Stimulated activated CD8-positive, alpha-beta memory T cell treated with anti-CD3 and anti-CD28 coated beads, Interleukin-15, amount 100 ng/mL, for 48 hours (primary cell): Measurements from ENCODE around the gene WDR81.
"Not testable (repeated sequence)": the region's sequence is repeated elsewhere in the genome, so short reads cannot be mapped to it uniquely, and the experiment has no call there.

ENCODE experiments used
- DNase-seq, 2 donors: peaks; one replicate each; pipeline ENCODE4 v3.0.0-alpha.2; 2020; ENCODE audit warnings: low read depth in 2 of 2

The WDR81 gene

DNA sequence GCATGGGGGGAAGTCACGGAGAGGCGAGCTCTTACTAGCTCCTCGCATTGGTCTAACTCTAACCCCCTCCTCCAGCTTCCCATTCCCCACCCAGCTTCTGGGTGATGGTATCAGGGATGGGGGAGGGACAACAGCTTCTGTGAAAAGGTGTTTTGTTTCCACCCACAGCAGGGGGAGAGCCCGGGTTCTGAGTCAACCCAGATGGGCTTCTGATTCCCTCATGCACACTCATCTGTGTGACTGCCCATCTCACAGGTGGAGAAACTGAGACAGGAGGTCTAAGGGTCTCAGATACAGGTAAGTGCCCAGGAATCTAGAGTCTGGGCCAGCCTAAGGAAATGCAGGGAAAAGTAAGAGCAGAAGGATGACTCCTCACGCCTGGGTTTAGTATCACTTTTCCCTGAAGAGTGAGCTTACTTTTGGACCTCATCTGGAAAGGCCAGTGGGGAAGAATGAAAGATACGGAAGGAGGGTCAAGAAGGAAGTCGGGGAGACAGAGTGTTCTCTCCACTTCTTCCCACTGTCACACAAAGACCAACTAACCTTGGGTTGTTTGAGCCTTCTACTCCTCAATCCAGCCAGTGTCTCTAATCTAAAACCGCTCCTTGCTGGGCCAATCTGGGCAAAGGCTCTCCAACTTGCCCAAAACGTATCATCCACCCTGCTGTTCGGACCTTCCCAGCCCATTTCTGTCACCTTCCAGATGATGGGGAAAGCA lies 11.2 kb upstream of the WDR81 start:
- no peak for DNase-seq

GRCh38 chr17:1713878-1714426 lies 10.6 kb upstream of the WDR81 start:
- no peak for DNase-seq

GRCh38 chr17:1714427-1714979 lies 10.0 kb upstream of the WDR81 start:
- no peak for DNase-seq

- DNase-seq: peak in 1 of 2 donors; percentile 40
These were observed 9.3 kb upstream of the WDR81 start for GRCh38 chr17:1714980-1715802.

GRCh38 chr17:1715803-1716075 lies 8.8 kb upstream of the WDR81 start:
- DNase-seq: no peak

- peak; percentile 100 for DNase-seq
These were observed 8.2 kb upstream of the WDR81 start for GRCh38 chr17:1716076-1716911.

DNA sequence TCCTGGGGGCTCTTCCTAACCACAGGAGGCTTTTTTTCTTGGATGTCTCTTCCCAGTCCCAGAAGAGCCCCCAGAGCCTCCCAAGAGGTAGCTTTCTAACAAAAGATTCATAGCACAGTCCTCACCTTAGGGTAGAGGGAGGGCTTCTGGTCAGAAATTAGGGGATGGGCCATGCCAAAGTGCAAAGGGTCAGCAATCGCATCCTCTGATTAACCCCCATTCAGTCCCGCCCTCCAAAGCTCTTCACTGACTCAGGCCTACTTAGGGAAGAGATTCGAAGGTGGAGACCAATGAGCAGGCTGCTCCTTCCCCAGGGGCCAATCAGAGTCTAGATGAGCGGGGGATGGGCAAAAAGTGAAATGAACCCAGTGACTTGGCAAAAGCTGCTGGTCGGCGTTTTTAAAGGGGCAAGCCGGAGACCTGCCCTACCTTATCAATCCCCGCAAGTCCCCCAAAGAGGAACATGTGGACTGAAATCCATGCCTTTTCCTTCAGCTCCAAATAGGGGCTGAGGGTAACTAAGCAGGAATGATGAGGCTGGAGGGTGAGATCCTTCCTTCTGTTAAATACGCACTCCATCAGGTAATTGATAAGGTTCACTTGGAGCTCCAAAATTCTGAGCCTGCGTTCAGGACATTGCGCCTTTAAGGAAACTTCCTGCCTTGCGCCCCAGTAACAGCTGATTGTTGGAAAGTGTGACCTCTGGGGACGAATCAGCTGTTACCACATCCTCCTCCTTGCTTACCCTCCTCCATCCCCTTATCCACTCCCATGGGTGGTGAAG lies 7.4 kb upstream of the WDR81 start:
- DNase-seq: peak; percentile 78 to 82

- no peak for DNase-seq
These were observed 5.9 kb upstream of the WDR81 start for GRCh38 chr17:1718362-1719165.

DNA sequence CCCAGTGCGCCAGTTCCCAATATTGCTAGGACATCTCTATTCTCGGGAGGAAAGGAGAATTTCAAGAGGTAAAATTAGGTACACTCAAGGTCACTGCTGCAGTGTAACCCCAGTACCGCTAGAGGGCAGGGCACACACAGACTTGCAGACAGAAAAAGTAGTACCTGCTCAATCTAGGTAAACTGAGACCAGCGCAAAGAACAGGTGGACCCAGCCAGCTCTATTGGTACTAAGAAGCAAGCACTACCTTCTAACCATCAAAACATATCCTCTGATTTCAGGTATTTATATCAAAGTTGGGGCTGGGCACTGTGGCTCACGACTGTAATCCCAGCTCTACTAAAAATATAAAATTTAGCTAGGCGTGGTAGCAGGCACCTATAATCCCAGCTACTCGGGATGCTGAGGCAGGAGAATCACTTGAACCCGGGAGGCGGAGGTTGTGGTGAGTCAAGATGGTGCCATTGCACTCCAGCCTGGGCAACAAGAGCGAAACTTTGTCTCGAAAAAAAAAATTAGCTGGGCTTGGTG lies 3.6 kb upstream of the WDR81 start:
- peak in 1 of 2 donors; percentile 49 for DNase-seq

DNA sequence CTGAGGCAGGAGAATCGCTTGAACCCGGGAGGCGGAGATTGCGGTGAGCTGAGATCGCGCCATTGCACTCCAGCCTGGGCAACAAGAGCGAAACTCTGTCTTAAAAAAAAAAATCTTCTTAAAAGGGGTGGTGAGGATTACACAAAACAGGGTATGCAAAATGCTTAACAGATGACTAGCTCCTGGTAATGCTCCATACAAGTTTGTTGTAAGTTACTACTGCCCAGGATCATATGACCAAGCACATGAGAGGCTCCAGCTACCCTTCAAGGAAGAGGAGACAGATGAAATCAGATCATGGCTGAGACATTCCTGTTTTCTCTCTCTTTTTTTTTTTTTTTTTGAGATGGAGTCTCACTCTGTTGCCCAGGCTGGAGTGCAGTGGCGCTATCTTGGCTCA lies 2.5 kb upstream of the WDR81 start:
- not testable (repeated sequence) for DNase-seq

DNA sequence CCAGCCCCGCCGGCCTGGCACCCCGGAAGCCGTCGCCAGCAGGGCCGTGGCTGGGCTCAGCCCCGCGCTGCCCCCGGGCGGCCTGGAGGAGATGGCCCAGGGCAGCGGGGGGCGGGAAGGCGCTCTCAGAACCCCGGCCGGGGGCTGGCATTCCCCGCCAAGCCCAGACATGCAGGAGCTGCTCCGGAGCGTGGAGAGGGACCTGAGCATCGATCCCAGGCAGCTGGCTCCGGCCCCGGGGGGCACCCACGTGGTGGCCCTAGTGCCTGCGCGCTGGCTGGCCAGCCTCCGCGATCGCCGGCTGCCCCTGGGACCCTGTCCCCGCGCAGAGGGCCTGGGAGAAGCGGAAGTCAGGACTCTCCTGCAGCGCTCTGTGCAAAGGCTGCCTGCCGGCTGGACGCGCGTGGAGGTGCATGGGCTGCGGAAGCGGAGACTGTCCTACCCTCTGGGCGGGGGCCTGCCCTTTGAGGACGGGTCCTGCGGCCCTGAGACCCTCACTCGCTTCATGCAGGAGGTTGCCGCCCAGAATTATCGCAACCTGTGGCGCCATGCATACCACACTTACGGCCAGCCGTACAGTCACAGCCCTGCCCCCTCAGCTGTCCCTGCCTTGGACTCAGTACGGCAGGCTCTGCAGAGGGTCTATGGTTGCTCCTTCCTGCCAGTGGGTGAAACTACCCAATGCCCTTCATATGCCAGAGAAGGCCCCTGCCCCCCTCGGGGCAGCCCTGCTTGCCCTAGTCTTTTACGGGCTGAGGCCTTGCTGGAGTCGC lies 551 bp downstream of the WDR81 start:
- DNase-seq: no peak

- DNase-seq: no peak
These were observed 1.4 kb downstream of the WDR81 start for GRCh38 chr17:1725642-1726511.

DNA sequence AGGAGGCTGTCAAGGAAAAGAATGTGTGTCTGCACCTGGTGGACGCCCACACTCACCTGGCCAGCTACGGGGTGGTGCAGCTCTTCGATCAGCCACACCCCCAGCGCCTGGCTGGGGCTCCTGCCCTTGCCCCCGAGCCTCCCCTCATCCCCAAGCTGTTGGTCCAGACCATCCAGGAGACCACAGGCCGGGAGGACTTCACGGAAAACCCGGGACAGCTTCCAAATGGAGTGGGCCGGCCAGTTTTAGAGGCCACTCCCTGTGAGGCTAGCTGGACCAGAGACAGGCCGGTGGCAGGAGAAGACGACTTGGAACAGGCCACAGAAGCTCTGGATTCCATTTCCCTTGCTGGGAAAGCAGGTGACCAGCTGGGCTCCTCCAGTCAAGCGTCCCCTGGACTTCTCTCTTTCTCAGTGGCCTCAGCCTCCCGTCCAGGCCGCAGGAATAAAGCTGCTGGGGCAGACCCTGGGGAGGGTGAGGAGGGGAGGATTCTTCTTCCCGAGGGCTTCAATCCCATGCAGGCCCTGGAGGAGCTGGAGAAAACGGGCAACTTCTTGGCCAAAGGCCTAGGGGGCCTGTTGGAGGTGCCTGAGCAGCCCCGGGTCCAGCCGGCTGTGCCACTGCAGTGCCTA lies 2.2 kb downstream of the WDR81 start:
- no peak for DNase-seq

DNA sequence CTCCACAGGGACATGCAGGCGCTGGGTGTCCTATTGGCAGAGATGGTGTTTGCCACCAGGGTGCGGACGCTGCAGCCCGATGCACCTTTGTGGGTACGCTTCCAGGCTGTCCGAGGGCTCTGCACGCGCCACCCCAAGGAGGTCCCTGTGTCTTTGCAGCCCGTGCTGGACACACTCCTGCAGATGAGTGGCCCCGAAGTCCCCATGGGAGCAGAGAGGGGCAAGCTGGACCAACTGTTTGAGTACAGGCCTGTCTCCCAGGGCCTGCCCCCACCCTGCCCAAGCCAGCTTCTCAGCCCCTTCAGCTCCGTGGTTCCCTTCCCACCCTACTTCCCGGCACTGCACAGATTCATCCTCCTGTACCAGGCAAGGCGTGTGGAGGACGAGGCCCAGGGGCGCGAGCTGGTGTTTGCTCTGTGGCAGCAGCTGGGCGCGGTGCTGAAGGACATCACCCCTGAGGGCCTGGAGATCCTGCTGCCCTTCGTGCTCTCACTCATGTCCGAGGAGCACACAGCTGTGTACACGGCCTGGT lies 2.8 kb downstream of the WDR81 start:
- DNase-seq: no peak

DNA sequence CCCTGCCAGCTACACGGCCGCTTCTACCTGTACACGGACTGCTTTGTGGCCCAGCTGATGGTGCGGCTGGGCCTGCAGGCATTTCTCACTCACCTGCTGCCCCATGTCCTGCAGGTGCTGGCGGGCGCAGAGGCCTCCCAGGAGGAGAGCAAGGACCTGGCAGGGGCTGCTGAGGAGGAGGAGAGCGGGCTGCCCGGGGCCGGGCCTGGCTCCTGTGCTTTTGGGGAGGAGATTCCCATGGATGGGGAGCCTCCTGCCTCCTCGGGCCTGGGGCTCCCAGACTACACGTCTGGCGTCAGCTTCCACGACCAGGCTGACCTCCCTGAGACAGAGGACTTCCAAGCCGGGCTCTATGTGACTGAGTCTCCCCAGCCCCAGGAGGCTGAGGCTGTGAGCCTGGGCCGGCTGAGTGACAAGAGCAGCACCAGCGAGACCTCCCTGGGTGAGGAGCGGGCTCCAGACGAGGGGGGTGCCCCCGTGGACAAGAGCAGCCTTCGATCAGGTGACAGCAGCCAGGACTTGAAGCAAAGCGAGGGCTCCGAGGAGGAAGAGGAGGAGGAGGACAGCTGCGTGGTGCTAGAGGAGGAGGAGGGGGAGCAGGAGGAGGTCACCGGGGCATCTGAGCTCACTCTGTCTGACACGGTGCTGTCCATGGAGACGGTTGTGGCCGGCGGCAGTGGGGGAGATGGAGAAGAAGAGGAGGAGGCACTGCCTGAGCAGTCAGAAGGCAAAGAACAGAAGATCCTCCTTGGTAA lies 3.5 kb downstream of the WDR81 start:
- no peak for DNase-seq

- no peak for DNase-seq
These were observed 5.4 kb downstream of the WDR81 start for GRCh38 chr17:1729966-1730325.
